ENCODE data around the gene HOXB9.

GRCh38 chr17:48630925-48631692 lies 5.0 kb upstream of the HOXB9 start:
- TF ChIP-seq CTCF (IDR thresholded peaks at IDR 0.05; ENCODE audit: insufficient read depth, low read length, poor library complexity, severe bottlenecking) (no peak), EZH2phosphoT487 (conservative IDR thresholded peaks at IDR 0.05; ENCODE audit: low read length) (no peak)

Data from SU-DHL-6 (cell line).